Endothelial cell of umbilical vein (primary cell): Measurements from ENCODE around the gene TNFRSF11A. TPM values are rescaled to one million over a fixed set of nuclear protein-coding genes. Genes with fewer than 3 reads are reported as not detected.
A peak's percentile ranks its signal among the peaks of the same experiment; 100 is the strongest.

Experiments
- BruUV-seq: library from RNA; stranded (reverse); fragments of 400-500 nt; replicated peaks from 2 replicates; lab custom pipeline; 2021; lab: Mats Ljungman, UMichigan
- CTCF ChIA-PET: fragments of 300-600, 350-600 bp; sonication (Branson Sonifier 250); formaldehyde crosslinking; loops from one replicate; lab custom pipeline; 2021; ENCODE audit warnings: antibody characterized with exemption, inconsistent platforms; lab: Charles Lee
- POLR2A ChIA-PET: fragments of 300-600, 350-600 bp; sonication (Branson Sonifier 250); formaldehyde crosslinking; loops from one replicate; lab custom pipeline; 2021; ENCODE audit warnings: antibody characterized with exemption, inconsistent platforms; lab: Charles Lee
- DNase-seq: peaks from one replicate; pipeline ENCODE4 v3.0.0-alpha.2; 2011; ENCODE audit warnings: low read depth, low spot score
- FAIRE-seq: peaks from 2 replicates; lab custom pipeline; 2011; peaks lifted over from hg19 to GRCh38; lab: Jason Lieb, UNC
- H2AFZ ChIP-seq: 2 replicates; pipeline ENCODE4 v1.6.0; 2012; ENCODE audit warnings: low read depth, low read length, control low read depth, inconsistent platforms
- H3K27ac ChIP-seq: 2 replicates; pipeline ENCODE4 v1.5.1; 2011; ENCODE audit warnings: low read depth, mild to moderate bottlenecking, control low read depth, low read length, moderate library complexity; ENCODE audit not compliant: insufficient read depth
- H3K27me3 ChIP-seq, 2 experiments: 2 replicates each; pipeline versions ENCODE4 v1.6.0 to v1.6.1; 2011; ENCODE audit warnings: low read length in 2 of 2, mixed read lengths in 1 of 2; ENCODE audit not compliant: control insufficient read depth in 2 of 2, insufficient read depth in 2 of 2
- H3K36me3 ChIP-seq, 2 experiments: 2 replicates in 1 of 2; 3 replicates in 1 of 2; pipeline ENCODE4 v1.5.1; 2011; ENCODE audit warnings: low read length in 2 of 2, mild to moderate bottlenecking in 1 of 2, moderate library complexity in 1 of 2; ENCODE audit not compliant: control insufficient read depth in 2 of 2, insufficient read depth in 2 of 2; ENCODE audit errors: extremely low read depth in 1 of 2
- H3K4me1 ChIP-seq: 3 replicates; pipeline ENCODE4 v1.5.1; 2011; ENCODE audit warnings: mild to moderate bottlenecking, low read length; ENCODE audit not compliant: control insufficient read depth, insufficient read depth; ENCODE audit errors: extremely low read depth
- H3K4me2 ChIP-seq: 2 replicates; pipeline ENCODE4 v1.6.1; 2011; ENCODE audit warnings: low read length, control low read depth, mixed read lengths; ENCODE audit not compliant: insufficient read depth
- H3K4me3 ChIP-seq, 3 experiments: fragments of 200-600 bp in 1 of 3; sonication (generic), shearing (Covaris generic) in 1 of 3; replicated peaks in 1 of 3; 2 replicates each; pipeline ENCODE4 v1.5.1; 2011 to 2016; ENCODE audit warnings: control low read depth in 3 of 3, low read length in 3 of 3, mild to moderate bottlenecking in 2 of 3, inconsistent platforms in 1 of 3, low read depth in 1 of 3, moderate library complexity in 1 of 3; ENCODE audit not compliant: insufficient read depth in 1 of 3
- H3K79me2 ChIP-seq: 2 replicates; pipeline ENCODE4 v1.6.0; 2012; ENCODE audit warnings: low read length, inconsistent platforms; ENCODE audit not compliant: control insufficient read depth, insufficient read depth
- H3K9ac ChIP-seq: replicated peaks from 2 replicates; pipeline ENCODE3; 2011; ENCODE audit warnings: low read length, control low read depth; ENCODE audit not compliant: insufficient read depth; ENCODE audit errors: extremely low read depth
- H3K9me1 ChIP-seq: replicated peaks from 3 replicates; pipeline ENCODE4 v1.6.0; 2011; ENCODE audit warnings: mild to moderate bottlenecking, low read length; ENCODE audit not compliant: control insufficient read depth, insufficient read depth; ENCODE audit errors: extremely low read depth
- H3K9me3 ChIP-seq: replicated peaks from 2 replicates; pipeline ENCODE4 v1.5.1; 2012; ENCODE audit warnings: low read length, inconsistent platforms; ENCODE audit not compliant: control insufficient read depth, insufficient read depth
- H4K20me1 ChIP-seq: replicated peaks from 2 replicates; pipeline ENCODE3; 2011; ENCODE audit warnings: mild to moderate bottlenecking, low read length; ENCODE audit not compliant: control insufficient read depth, insufficient read depth; ENCODE audit errors: extremely low read depth
- CTCF ChIP-seq, 2 donors: IDR thresholded peaks; 1 replicate in 1 of 2; 2 replicates in 1 of 2; pipeline ENCODE4 v1.5.1; 2011; ENCODE audit warnings: low read length in 2 of 2, mild to moderate bottlenecking in 2 of 2, moderate library complexity in 2 of 2, control low read depth in 1 of 2, inconsistent platforms in 1 of 2, low read depth in 1 of 2; ENCODE audit not compliant: insufficient read depth in 1 of 2; ENCODE audit errors: extremely low read depth in 1 of 2
- EZH2 ChIP-seq: IDR thresholded peaks from 2 replicates; pipeline ENCODE4 v1.6.1; 2012; ENCODE audit warnings: borderline replicate concordance, low read depth, mild to moderate bottlenecking, moderate library complexity, low read length, inconsistent platforms; ENCODE audit not compliant: severe bottlenecking
- FOS ChIP-seq: IDR thresholded peaks from 2 replicates; pipeline ENCODE4 v1.6.1; 2011; ENCODE audit warnings: mild to moderate bottlenecking, low read length, moderate library complexity, borderline replicate concordance; ENCODE audit not compliant: insufficient read depth
- GATA2 ChIP-seq: IDR thresholded peaks from 2 replicates; pipeline ENCODE4 v1.7.0; 2011; ENCODE audit warnings: low read depth, mild to moderate bottlenecking, moderate library complexity, mixed read lengths, low read length; ENCODE audit not compliant: insufficient read length, insufficient read depth
- JUN ChIP-seq: IDR thresholded peaks from 2 replicates; pipeline ENCODE4 v1.6.1; 2011; ENCODE audit warnings: borderline replicate concordance, low read depth; ENCODE audit not compliant: insufficient read length, insufficient read depth
- MAX ChIP-seq: IDR thresholded peaks from 2 replicates; pipeline ENCODE4 v1.6.1; 2011; ENCODE audit not compliant: insufficient read depth, insufficient read length
- MYC ChIP-seq: IDR thresholded peaks from one replicate; pipeline ENCODE4 v1.6.1; 2011; ENCODE audit warnings: mild to moderate bottlenecking, low read depth, low read length
- POLR2A ChIP-seq: IDR thresholded peaks from 2 replicates; pipeline ENCODE4 v1.6.1; 2012; ENCODE audit warnings: low read depth, mild to moderate bottlenecking, control low read depth, low read length
- POLR2AphosphoS5 ChIP-seq: IDR thresholded peaks from 2 replicates; pipeline ENCODE4 v1.6.1; 2012; ENCODE audit warnings: low read depth, mild to moderate bottlenecking, control low read depth, low read length, moderate library complexity; ENCODE audit not compliant: insufficient read depth
- dilution Hi-C: fragments of 300-500 bp; cut with MboI; formaldehyde crosslinking; loops from one replicate; pipeline ENCODE4 v1.15.0; 2019; ENCODE audit warnings: low sequenced_read_pairs; ENCODE audit not compliant: extremely low pct_ligation_motif_present
- intact Hi-C: fragments of 100-400 bp; cut with micrococcal nuclease; formaldehyde crosslinking; loops from one replicate; pipeline ENCODE4 v1.10.0; 2022
- polyA plus RNA-seq, 4 experiments: library from polyadenylated mRNA; depleted of rRNA in 3 of 4; stranded (reverse) in 3 of 4; unstranded in 1 of 4; fragments of >200 nt; gene quantifications; 2 replicates each; pipeline versions ENCODE4 v1.2.1 to v1.2.3, GENCODE V29; 2011 to 2012; ENCODE audit warnings: missing spikeins in 1 of 4
- total RNA-seq: library from RNA; stranded (reverse); gene quantifications from 2 replicates; pipeline ENCODE4 v1.2.3, GENCODE V29; 2021

TNFRSF11A gene
- total and polyA plus RNA-seq, 2 donors (not counting 3 experiments of a cell fraction or from before 2014, with no cell fraction given): 10.4 to 11.1 TPM

GRCh38 chr18:62432176-62432575 lies 107.1 kb downstream of the TNFRSF11A start:
- intact Hi-C loops: no loop called here
- no peak overlapping the region for H3K9ac ChIP-seq

GRCh38 chr18:62434798-62435197 lies 109.7 kb downstream of the TNFRSF11A start:
- H3K9me1 ChIP-seq: no peaks in the 10 kb centered on the region
- no peak overlapping the region for H3K27ac ChIP-seq
- no peaks in the 10 kb centered on the region for H4K20me1 ChIP-seq
- no peak for TF ChIP-seq CTCF (IDR thresholded peaks at IDR 0.05; ENCODE audit: extremely low read depth in 1 of 2, insufficient read depth in 1 of 2, low read depth in 1 of 2, low read length in 2 of 2)
- no peak for TF ChIP-seq EZH2
- no peak for TF ChIP-seq POLR2A
- TF ChIP-seq POLR2AphosphoS5: no peak
- TF ChIP-seq MAX: no peak
- TF ChIP-seq FOS: no peak
- no peak for TF ChIP-seq JUN
- POLR2A ChIA-PET: no interaction called here
- H3K4me1 ChIP-seq: peaks cover 22% of the 10 kb centered on the region
- H3K4me2 ChIP-seq: no peak overlapping the region
- H2AFZ ChIP-seq: no peak overlapping the region
- CTCF ChIA-PET: interaction anchor here (1.2 to 4.2 kb wide), 3 partner anchors 9 to 88 kb away, joined by 3 to 57 read pairs (median 4); partner anchors contain the start of gene ZCCHC2
- intact Hi-C loops: no loop called here
- no peak for DNase-seq
- no peaks in the 10 kb centered on the region for H3K9me3 ChIP-seq
- BruUV-seq: no TSS peak
- H3K36me3 ChIP-seq: no peaks in the 10 kb centered on the region
- no peak overlapping the region for H3K9ac ChIP-seq
- dilution Hi-C loops: no loop called here
- H3K79me2 ChIP-seq: no peaks in the 10 kb centered on the region
- H3K4me3 ChIP-seq: no peak overlapping the region
- no peaks in the 10 kb centered on the region for H3K27me3 ChIP-seq
- FAIRE-seq: no peak

More at GRCh38 chr18:62432176-62432575, 107.1 kb downstream of the TNFRSF11A start:
- Histone ChIP-seq H3K4me2 (no peak overlapping the region), H3K9me3 (no peaks in the 10 kb centered on the region), H3K4me3 (no peak overlapping the region), H3K4me1 (peaks cover 7% of the 10 kb centered on the region), H3K27me3 (no peaks in the 10 kb centered on the region), H3K27ac (no peak overlapping the region), H3K79me2 (no peaks in the 10 kb centered on the region), H2AFZ (no peak overlapping the region), H3K36me3 (no peaks in the 10 kb centered on the region), H4K20me1 (no peaks in the 10 kb centered on the region), H3K9me1 (no peaks in the 10 kb centered on the region)
- ChIA-PET CTCF (interaction anchor here (1.2 to 1.9 kb wide), 3 partner anchors 19 to 151 kb away, joined by 4 to 7 read pairs (median 4); no protein-coding TSS in a partner anchor), POLR2A (no interaction called here)
- DNase-seq (no peak), FAIRE-seq (peak; percentile 4)
- BruUV-seq: no TSS peak
- dilution Hi-C loops: no loop called here
- TF ChIP-seq MAX (no peak), MYC (no peak), JUN (no peak), GATA2 (no peak), POLR2AphosphoS5 (no peak), POLR2A (no peak)
